Right lung (tissue), 5 donors: ENCODE results near the gene CD81. TPM values are rescaled to one million over a fixed set of nuclear protein-coding genes. Genes with fewer than 3 reads are reported as not detected.

Experiments used
- polyA plus RNA-seq, 5 donors: library from polyadenylated mRNA; unstranded; fragments of 120-200 nt; gene quantifications; one replicate each; pipeline versions ENCODE4 v1.2.1 to v1.2.3, GENCODE V29; 2013; ENCODE audit warnings: inconsistent platforms in 1 of 5, low replicate concordance in 1 of 5; ENCODE audit not compliant: insufficient read length in 5 of 5, insufficient read depth in 1 of 5

Gene CD81
- polyA plus RNA-seq, 5 donors, result 530 to 861 (median 656) TPM

Other genes starting within 250 kb of the CD81 start
- gene IGF2, start 237.9 kb upstream of the CD81 start, polyA plus RNA-seq, result 100 to 1,000 TPM in 3 of 5 donors, 10 to 100 TPM in 2; 70.5 to 249 (median 102) TPM
- not detected for gene INS, start 216.1 kb upstream of the CD81 start, polyA plus RNA-seq
- 1 to 10 TPM in 2 of 5 donors, under 1 TPM in 3; 0.21 to 1.6 (median 0.44) TPM for gene TH, start 205.5 kb upstream of the CD81 start, polyA plus RNA-seq
- gene ASCL2, start 106.7 kb upstream of the CD81 start, polyA plus RNA-seq, result 1 to 10 TPM in 3 of 5 donors, under 1 TPM in 2; 0.79 to 1.5 (median 1.3) TPM
- gene C11orf21, start 75.4 kb upstream of the CD81 start, polyA plus RNA-seq, result 1 to 10 TPM; 1.3 to 2.5 (median 1.9) TPM
- 1 to 10 TPM; 3.0 to 6.0 (median 3.9) TPM for gene TSPAN32, start 75.3 kb upstream of the CD81 start, polyA plus RNA-seq
- 10 to 100 TPM; 17.6 to 39.0 (median 22.6) TPM for gene TSSC4, start 23.4 kb downstream of the CD81 start, polyA plus RNA-seq
- under 1 TPM; 0.10 to 0.29 (median 0.13) TPM for gene TRPM5, start 67.2 kb downstream of the CD81 start, polyA plus RNA-seq
- 10 to 100 TPM in 2 of 5 donors, 1 to 10 TPM in 3; 6.2 to 11.5 (median 8.5) TPM for gene KCNQ1, start 67.7 kb downstream of the CD81 start, polyA plus RNA-seq